GM12865 (cell line): ENCODE data around the gene OR51Q1.

Experiments used
- DNase-seq: peaks from one replicate; pipeline ENCODE4 v3.0.0; 2010; ENCODE audit warnings: low read depth
- H3K4me3 ChIP-seq: 2 replicates; pipeline ENCODE4 v1.5.1; 2011; ENCODE audit warnings: mild to moderate bottlenecking, low read depth, low read length, control low read depth
- TF ChIP-seq, protein P1 (sequence below): IDR thresholded peaks from 2 replicates; pipeline ENCODE4 v1.5.1; 2011; ENCODE audit warnings: low read length, control low read depth, low read depth, inconsistent platforms; ENCODE audit not compliant: insufficient read depth; ENCODE audit errors: missing control alignments

Gene OR51Q1

DNA sequence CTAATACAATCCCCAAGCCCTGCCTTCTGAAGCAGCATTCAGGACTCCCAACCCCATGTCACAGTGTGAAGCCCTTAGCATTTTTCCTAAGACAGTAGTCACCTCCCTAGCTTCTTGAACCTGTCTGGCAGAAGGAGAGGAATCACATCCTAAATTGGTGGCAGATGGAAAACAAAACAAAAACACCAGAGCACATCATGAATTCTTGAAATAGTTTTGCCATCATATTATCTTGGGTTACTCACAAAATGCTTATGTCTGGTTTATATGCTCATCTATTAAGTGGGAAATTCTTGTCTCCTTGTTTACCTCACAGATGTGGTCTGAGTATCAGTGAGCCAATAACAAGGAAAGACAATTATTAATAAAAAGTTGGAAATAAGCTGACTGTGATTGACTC lies 23.0 kb upstream of the OR51Q1 start:
- no peak for DNase-seq
- TF ChIP-seq, protein P1, sequence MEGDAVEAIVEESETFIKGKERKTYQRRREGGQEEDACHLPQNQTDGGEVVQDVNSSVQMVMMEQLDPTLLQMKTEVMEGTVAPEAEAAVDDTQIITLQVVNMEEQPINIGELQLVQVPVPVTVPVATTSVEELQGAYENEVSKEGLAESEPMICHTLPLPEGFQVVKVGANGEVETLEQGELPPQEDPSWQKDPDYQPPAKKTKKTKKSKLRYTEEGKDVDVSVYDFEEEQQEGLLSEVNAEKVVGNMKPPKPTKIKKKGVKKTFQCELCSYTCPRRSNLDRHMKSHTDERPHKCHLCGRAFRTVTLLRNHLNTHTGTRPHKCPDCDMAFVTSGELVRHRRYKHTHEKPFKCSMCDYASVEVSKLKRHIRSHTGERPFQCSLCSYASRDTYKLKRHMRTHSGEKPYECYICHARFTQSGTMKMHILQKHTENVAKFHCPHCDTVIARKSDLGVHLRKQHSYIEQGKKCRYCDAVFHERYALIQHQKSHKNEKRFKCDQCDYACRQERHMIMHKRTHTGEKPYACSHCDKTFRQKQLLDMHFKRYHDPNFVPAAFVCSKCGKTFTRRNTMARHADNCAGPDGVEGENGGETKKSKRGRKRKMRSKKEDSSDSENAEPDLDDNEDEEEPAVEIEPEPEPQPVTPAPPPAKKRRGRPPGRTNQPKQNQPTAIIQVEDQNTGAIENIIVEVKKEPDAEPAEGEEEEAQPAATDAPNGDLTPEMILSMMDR = no peak
- no peak overlapping the region for H3K4me3 ChIP-seq

DNA sequence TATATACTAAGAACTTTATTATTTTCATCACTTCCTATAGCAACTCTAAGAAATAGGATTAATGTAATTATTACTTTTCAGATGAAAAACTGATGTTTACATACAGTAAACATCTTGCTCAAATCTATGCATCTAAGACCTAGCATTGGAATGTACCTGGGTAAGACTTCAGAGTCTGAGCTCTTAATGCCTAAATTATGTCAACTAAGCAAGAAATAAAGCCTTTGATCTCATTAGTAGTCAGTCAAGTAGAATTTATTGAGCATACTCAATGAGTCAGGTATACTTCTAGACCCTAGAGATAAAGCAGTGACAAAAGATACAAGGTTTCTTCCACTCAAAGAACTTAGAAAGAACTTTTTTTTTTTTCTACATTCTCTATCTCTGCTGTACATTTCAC lies 16.7 kb upstream of the OR51Q1 start:
- DNase-seq = no peak
- no peak overlapping the region for H3K4me3 ChIP-seq
- TF ChIP-seq, protein P1 = no peak

DNA sequence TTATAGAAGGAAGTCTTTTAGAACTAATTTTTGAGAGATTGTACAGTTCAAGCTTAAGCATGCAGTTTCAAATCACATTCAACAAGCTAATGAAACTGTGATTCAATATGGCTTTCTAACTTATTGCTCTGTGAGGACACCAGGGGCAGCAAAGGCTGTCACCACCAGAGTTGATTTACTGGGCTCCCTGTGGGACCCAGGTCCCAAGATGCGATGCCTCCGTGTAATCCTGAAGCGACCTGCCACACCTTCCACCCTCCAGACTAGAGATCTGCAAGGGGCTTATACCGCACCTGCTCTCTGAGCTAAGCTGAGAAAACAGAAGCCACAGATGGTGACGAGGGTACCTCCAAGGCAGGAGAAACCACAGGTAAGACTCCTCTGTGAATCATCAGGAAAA lies 918 bp upstream of the OR51Q1 start:
- TF ChIP-seq, protein P1 = no peak
- no peak overlapping the region for H3K4me3 ChIP-seq
- DNase-seq = no peak

DNA sequence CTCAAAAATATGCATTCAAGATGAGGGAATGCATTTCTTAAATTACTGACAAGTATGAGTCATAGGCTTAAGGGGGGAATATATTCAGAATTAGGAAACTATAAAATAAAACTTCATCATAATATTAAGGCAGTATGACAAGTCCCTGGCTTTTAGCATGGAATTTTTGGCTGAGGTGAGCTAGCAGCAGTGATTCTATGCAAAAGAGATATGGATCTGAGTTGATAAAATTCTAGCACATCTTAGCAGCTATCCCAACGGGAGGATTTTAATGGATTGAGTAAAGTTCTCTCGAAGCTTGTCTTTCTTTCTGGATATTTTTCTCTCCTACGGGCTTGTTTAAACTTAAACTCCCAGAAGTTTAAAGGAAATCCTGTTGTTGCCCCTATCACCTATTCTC lies 1.2 kb downstream of the OR51Q1 start:
- TF ChIP-seq, protein P1 = no peak
- H3K4me3 ChIP-seq = no peak overlapping the region
- no peak for DNase-seq

DNA sequence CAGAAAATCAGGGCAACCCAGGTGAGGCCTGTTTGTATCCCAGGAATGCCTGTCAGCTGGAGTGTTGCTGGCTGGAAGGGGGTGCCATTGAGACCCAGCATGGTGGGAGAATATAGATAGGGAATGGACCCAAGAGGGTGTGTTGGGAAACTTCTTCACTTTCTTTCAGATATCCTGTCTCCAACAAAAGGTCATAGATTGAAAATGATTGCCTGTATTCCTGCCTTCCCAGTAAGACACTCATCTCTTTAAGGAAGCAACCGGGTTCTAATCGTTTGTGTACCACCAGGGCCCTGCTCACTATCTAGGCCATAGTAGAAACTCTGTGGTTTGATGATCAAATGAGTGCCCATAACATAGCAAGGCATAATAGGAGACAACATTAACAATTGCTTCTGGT lies 19.5 kb downstream of the OR51Q1 start, which contains the start of gene OR51I1:
Gene OR51I1 (minus strand): TSS at position 101 of the 400 bp plus-strand sequence. CDS start 0 bp downstream, at position 101.
- H3K4me3 ChIP-seq = no peak within 1 kb of the TSS
- TF ChIP-seq, protein P1 = no peak
- DNase-seq = no peak

DNA sequence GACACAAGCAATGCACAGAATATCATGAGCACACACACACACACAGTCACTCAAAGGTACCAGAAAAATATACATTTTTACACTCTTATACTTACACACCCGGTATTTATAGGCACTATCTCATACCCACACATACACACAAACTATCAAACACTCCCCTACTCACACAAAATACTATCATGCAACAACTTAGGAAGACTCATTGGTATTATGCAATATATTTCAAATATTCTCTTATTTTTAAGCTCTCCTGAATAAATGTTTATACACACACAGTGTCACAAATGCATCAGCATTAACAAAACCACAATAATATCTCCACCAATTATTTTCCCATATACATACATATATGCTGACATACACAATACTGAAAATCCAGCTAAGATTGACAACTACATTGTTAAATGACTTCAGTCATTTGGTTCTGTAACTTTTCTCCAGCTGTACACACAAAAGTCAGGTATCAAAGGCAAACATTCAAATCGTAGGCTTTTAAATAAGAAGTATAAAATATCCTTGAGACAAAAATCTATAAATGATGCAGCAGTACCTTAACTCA lies 22.0 kb downstream of the OR51Q1 start:
- no peak overlapping the region for H3K4me3 ChIP-seq
- no peak for DNase-seq
- TF ChIP-seq, protein P1 = no peak

DNA sequence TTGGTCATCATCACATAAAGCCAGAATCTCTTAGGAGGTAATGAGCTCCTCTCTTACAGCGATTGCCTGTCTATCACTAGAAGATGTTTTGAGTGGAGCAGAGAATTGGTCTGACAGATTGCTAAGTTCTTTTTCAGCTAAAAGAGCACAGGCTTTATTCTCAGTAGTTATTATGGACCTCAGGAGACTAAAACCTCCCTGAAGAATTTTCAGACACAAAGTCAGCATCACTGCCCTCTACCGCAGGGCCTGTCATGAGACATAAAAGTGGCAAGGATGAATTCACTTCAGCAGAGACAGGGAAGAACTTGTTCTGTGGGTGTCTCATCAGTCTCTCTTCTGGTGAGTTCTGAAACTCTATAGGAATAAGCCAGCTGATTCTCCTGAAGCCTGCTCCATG lies 27.1 kb downstream of the OR51Q1 start, which contains the start of gene OR51I2:
Gene OR51I2 (plus strand): TSS at position 301 of the 400 bp plus-strand sequence. CDS start 4,166 bp downstream, outside the sequence.
- TF ChIP-seq, protein P1 = no peak
- H3K4me3 ChIP-seq = no peak within 1 kb of the TSS
- no peak for DNase-seq
